Lung microvascular endothelial cell (primary cell): Measurements from ENCODE around the gene SYF2. TPM values are rescaled to one million over a fixed set of nuclear protein-coding genes. Genes with fewer than 3 reads are reported as not detected.
"Not testable (repeated sequence)": the region's sequence is repeated elsewhere in the genome, so short reads cannot be mapped to it uniquely, and the experiment has no call there.

Experiments
- DNase-seq, 2 donors: peaks; one replicate each; pipeline versions ENCODE4 v3.0.0 to v3.0.0-alpha.2; 2010; ENCODE audit warnings: low read depth in 2 of 2
- total RNA-seq: library from RNA; depleted of rRNA; stranded (reverse); fragments of >200 nt; gene quantifications from 2 replicates; pipeline ENCODE4 v1.2.1, GENCODE V29; 2014

The SYF2 gene
- total RNA-seq, result 27.9 and 31.2 TPM in 2 replicates

DNA sequence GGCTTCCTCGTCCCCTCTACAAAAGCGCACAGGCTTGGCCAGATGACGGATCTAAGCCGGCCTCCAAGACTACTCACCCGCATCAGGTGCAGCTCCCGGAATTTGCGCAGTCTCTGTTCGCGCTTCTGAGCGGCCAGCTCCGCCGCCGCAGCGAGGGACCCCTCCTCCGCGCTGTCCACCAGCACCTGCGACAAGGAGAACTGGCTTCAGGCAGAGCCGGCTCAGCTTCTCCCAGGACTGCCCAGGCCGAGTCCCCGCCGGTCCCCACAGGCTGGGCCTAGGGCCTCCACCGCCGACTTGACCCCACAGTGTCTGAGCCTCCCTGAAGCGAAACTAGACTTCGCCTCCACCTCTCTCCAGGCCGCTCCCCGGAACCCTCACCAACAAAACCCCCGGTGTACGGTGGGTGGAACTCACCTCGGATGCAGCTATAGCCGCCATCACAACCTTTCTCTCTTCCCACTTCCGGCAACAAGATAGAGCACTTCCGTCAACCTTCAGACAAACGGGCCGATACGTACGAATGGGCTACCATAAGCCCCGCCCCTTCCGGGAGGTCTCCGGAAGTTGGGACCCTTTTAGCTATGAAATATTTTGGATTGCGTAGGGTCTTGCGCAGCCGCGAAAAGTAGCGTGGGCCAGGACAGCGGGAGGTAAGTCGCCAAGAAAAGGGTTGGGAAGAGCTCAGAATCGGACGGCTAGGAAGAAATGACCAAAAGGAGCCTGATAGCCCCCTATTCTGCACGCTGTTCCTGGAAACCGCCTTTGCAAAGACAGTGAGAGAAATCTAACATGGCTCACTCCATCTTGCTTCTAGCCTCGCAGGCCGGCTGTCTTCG lies at the start of gene SYF2:
Gene SYF2, minus strand, starts transcription at position 476 of the 839 bp plus-strand sequence. Its CDS starts 35 bp downstream, at position 441.
- DNase-seq, result peak; percentile 91 to 92

- not testable (repeated sequence) for DNase-seq
These were observed 47.4 kb upstream of the SYF2 start for GRCh38 chr1:25279693-25280111.

DNA sequence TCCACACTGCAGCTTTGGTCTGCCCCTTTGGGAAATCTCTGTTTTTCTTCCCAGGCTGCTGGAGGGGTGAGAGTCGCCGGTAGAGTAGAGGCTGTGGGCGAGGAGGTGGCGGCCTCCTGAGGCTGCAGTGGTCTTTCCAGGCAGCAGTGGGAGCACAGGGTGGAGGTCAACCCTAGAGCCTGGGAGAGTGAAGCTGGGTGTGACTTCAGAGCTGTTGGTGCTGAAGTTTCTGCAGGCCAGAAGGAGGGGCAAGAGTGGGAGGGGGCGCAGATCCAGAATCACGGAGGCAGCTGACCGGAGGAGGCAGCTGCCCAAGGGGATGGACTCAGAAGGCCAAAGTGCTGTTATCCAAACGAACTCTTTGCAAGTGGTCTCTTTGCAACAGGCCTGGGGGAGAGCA lies 46.5 kb upstream of the SYF2 start:
- not testable (repeated sequence) for DNase-seq

DNA sequence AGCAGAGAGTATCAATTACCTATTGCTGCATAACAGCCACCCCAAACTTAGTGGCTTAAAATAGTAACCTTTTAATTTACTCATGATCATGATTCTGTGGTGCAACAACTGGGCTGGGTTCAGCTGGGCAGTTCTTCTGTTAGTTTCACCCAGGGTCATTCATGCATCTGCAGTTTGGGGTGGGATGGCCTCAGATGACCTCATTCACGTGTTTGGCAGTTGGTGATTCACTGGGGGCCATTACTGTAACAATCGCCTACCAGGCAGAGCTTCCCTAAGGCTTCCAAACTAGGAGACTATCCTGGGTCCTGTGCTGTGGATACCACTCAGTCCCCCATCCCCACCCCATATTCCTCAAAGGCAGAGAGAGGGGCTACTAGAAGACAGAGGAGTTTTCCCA lies 46.1 kb upstream of the SYF2 start:
- DNase-seq, result not testable (repeated sequence)

DNA sequence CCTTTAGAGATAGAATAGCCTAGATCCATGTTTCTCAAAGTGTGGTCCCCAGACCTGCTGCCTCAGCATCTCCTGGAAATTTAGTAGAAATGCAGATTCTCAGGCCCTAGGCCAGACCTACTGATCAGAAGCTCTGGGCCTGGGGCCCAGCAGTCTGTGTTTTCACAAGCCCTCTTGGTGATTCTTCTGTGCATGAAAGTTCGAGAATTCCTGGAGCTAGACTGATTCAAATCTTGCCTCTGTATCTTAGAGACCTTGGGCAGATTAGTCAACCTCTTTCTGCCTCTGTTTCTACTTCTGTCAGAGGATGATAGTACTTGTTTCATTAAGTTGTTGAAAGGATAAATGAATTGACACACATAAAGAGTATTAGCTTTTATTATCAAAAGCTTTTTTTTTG lies 45.0 kb upstream of the SYF2 start:
- not testable (repeated sequence) for DNase-seq

- not testable (repeated sequence) for DNase-seq
These were observed 43.3 kb upstream of the SYF2 start for GRCh38 chr1:25275648-25276047.

- DNase-seq, result not testable (repeated sequence)
These were observed 39.9 kb upstream of the SYF2 start, which contains the start of gene RHD for GRCh38 chr1:25272238-25272637. Gene RHD, plus strand, starts transcription at chr1:25272509. Its CDS starts 39 bp downstream, at chr1:25272548.

DNA sequence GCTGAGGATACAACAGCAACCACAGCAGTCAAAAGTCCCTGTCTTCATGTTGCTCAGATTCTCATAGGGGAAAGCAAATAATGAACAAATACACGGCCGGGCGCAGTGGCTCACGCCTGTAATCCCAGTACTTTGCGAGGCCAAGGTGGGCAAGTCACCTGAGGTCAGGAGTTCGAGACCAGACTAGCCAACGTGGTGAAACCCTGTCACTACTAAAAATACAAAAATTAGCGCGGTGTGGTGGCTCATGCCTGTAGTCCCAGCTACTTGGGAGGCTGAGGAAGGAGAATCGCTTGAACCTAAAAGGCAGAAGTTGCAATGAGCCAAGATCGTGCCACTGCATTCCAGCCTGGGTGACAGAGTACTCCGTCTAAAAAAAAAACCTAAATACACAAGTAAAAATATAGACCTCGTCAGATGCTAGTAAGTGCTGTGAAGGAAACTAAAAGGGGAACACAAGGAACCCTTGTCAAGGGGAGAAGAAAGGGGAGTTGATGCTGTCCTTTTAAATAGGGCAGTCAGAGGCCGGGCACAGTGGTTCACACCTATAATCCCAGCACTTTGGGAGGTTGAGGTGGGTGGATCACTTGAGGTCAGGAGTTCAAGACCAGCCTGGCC lies 36.0 kb upstream of the SYF2 start:
- not testable (repeated sequence) for DNase-seq

DNA sequence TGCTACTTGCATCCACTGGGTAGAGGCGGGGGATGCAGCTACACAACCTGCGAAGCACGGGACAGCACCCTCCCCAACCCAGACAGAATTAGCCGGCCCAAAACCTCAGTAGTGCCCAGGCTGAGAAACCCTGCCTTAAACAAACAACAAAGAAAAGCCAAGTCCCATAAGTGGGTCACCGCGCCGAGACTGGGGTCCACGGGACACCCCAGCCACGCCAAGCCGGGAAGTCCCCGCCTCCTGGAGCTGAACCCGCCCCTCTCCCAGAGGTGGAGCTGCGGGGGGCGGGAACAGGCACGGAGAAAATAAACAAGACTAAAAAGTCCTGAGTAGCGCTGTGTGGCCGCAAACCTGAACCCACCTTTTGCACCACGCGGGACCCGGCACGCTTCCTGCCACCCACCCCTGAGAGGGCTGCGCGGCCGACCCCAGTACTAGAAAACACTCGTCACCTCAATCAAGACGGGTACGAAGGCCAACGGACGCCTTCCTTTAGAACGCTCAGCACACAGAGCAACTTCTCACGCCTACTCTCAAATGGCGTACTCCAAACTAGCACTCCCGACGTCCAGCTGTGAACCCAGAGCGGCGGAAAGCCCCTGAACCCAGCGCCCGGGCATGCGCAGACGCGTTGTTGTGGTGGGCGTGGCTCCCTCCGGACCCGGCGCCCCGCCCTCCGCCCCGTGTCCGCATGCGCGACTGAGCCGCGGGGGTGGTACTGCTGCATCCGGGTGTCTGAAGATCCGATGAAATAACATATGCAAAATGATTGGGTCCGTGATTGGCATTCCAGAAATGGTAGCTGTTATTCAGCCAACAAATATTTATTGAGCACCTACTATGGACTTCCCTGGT lies 35.2 kb upstream of the SYF2 start:
- DNase-seq, result peak in 1 of 2 donors; percentile 84

GRCh38 chr1:25266554-25267287 lies 34.4 kb upstream of the SYF2 start:
- not testable (repeated sequence) for DNase-seq

DNA sequence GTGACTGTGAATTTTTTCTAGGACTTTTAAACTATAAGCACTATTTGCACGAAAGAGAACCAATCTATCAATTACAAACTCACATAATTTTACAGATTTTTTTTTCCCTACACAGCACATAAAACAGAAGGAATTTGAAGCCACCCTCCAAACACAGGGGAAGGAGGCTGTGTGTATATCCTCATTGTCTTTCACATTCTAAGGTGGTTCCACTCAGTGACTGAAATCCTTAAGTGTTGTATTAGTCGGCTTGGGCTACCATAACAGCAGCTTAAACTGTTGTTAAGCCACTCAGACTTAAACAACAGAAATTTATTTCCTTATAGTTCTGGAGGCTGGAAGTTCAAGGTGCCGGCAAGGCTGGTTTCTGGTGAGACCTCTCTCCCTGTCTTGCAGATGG lies 28.0 kb upstream of the SYF2 start:
- peak in 1 of 2 donors; percentile 0 for DNase-seq

- peak; percentile 48 to 67 for DNase-seq
These were observed 27.5 kb upstream of the SYF2 start for GRCh38 chr1:25259813-25260212.

DNA sequence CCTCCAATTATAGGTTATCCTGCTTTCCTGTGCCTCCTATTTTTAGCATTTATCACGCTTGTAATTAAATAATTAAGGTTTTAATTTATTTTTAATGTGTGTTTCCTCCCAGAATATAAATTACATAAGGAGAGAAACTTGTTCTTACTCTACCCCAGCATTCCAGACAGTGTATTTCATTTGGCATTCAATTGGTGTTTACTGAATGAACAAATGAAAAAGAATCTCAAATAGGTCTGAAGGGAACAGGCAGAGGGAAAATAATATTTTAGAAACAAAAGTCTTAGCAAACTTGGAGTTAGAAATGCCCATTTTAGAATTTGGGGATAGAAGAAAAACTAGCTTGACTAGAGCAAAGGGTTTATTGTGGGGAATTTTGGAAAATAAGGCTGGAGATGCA lies 24.9 kb upstream of the SYF2 start:
- peak in 1 of 2 donors; percentile 0 for DNase-seq

DNA sequence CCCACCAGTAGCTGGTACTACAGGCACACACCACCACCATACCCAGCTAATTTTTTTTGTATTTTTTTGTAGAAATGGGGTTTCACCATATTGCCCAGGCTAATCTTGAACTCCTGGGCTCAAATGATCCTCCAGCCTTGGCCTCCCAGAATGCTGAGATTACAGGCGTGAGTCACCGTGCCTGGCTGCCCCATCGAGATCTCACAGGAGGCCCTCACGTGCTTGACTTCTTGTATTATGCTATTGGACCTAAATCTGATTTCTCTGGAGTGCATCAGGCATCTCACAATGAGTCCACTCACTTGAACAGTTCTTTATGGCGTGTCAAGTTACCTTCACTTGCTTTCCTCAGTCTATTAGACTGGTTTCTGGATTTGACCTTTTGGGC lies 24.3 kb upstream of the SYF2 start:
- DNase-seq, result peak in 1 of 2 donors; percentile 0

- peak in 1 of 2 donors; percentile 0 for DNase-seq
These were observed 23.6 kb upstream of the SYF2 start for GRCh38 chr1:25255706-25256577.

- peak in 1 of 2 donors; percentile 67 for DNase-seq
These were observed 21.6 kb upstream of the SYF2 start for GRCh38 chr1:25253911-25254310.

GRCh38 chr1:25247829-25248754 lies 15.8 kb upstream of the SYF2 start:
- DNase-seq, result no peak

- DNase-seq, result peak; percentile 98 to 99
These were observed 14.9 kb upstream of the SYF2 start, which contains the start of gene RSRP1 for GRCh38 chr1:25247024-25247828. Gene RSRP1, minus strand, starts transcription at chr1:25247454. Its CDS starts 491 bp downstream, at chr1:25246963.
